Cardiac muscle cell (in vitro differentiated cells and primary cell): ENCODE measurements around the gene NECAB3. TPM values are rescaled to one million over a fixed set of nuclear protein-coding genes. Genes with fewer than 3 reads are reported as not detected.

Experiments
- DNase-seq, 2 donors: peaks; one replicate each; pipeline versions ENCODE4 v3.0.0 to v3.0.0-alpha.2; 2010 to 2017; ENCODE audit warnings: low read depth in 1 of 2, low spot score in 1 of 2
- H3K27ac ChIP-seq: fragments of 200-600 bp; sonication (generic); 2 replicates; pipeline ENCODE4 v1.5.1; 2016
- H3K27me3 ChIP-seq: fragments of 200-600 bp; sonication (generic); 2 replicates; pipeline ENCODE4 v1.6.0; 2016; ENCODE audit warnings: control low read depth
- H3K36me3 ChIP-seq: fragments of 200-600 bp; sonication (generic); 2 replicates; pipeline ENCODE4 v1.5.1; 2016; ENCODE audit warnings: control low read depth
- H3K4me1 ChIP-seq: fragments of 200-600 bp; sonication (generic); 2 replicates; pipeline ENCODE4 v1.8.1; 2017; ENCODE audit warnings: low read depth, mild to moderate bottlenecking, mixed run types
- H3K4me3 ChIP-seq: fragments of 200-600 bp; sonication (generic); 2 replicates; pipeline ENCODE4 v1.5.1; 2016; ENCODE audit warnings: mild to moderate bottlenecking
- H3K9me3 ChIP-seq: fragments of 200-600 bp; sonication (generic); 2 replicates; pipeline ENCODE4 v1.5.1; 2017; ENCODE audit warnings: low read depth, mild to moderate bottlenecking, control low read depth
- CTCF ChIP-seq: IDR thresholded peaks from 2 replicates; pipeline ENCODE4 v1.5.1; 2012; ENCODE audit warnings: low read depth, mild to moderate bottlenecking, low read length
- polyA plus RNA-seq: library from polyadenylated mRNA; unstranded; fragments of >200 nt; fragmentation: Nextera tagmentation; extraction: Ambion mirVana; gene quantifications from 2 replicates; pipeline ENCODE4 v1.2.1, GENCODE V29; 2016
- total RNA-seq: library from RNA; depleted of rRNA; stranded (reverse); fragments of >200 nt; gene quantifications from 2 replicates; pipeline ENCODE4 v1.2.3, GENCODE V29; 2016

The NECAB3 gene
- total and polyA plus RNA-seq, 2 experiments from 2014 or later: 93.1 to 187 TPM

- DNase-seq: no peak
- H3K27ac ChIP-seq: peak overlapping the region; percentile 28
Measured at GRCh38 chr20:33687993-33688937, 14.0 kb upstream of the NECAB3 start.

GRCh38 chr20:33687370-33687915 lies 13.2 kb upstream of the NECAB3 start:
- H3K4me3 ChIP-seq: no peak overlapping the region
- TF ChIP-seq CTCF: no peak
- H3K9me3 ChIP-seq: no peaks in the 10 kb centered on the region
- no peaks in the 10 kb centered on the region for H3K36me3 ChIP-seq
- H3K27me3 ChIP-seq: no peaks in the 10 kb centered on the region
- H3K4me1 ChIP-seq: peaks cover 32% of the 10 kb centered on the region
- DNase-seq: peak in 1 of 2 donors; percentile 83
- no peak overlapping the region for H3K27ac ChIP-seq

More at GRCh38 chr20:33687993-33688937, 14.0 kb upstream of the NECAB3 start:
- Histone ChIP-seq H3K9me3 (no peaks in the 10 kb centered on the region), H3K4me3 (no peak overlapping the region), H3K36me3 (no peaks in the 10 kb centered on the region), H3K4me1 (peaks cover 36% of the 10 kb centered on the region), H3K27me3 (no peaks in the 10 kb centered on the region)
- TF ChIP-seq CTCF: no peak

GRCh38 chr20:33686984-33687366 lies 12.7 kb upstream of the NECAB3 start:
- Histone ChIP-seq H3K27ac (no peak overlapping the region), H3K27me3 (no peaks in the 10 kb centered on the region), H3K36me3 (no peaks in the 10 kb centered on the region), H3K4me3 (no peak overlapping the region), H3K9me3 (no peaks in the 10 kb centered on the region), H3K4me1 (peaks cover 32% of the 10 kb centered on the region)
- no peak for DNase-seq
- TF ChIP-seq CTCF: no peak

GRCh38 chr20:33686100-33686983 lies 12.1 kb upstream of the NECAB3 start, which contains the start of gene E2F1:
TSS of gene E2F1 (minus strand) at chr20:33686385. CDS start at chr20:33686264, 121 bp downstream.
- peaks cover 32% of the 10 kb centered on the region for H3K4me1 ChIP-seq
- peak within 1 kb of the TSS; percentile 39 for H3K4me3 ChIP-seq
- H3K27ac ChIP-seq: no peak within 1 kb of the TSS
- TF ChIP-seq CTCF: peak; percentile 33
- H3K36me3 ChIP-seq: no peaks in the 10 kb centered on the region
- DNase-seq: peak; percentile 95 to 98
- no peaks in the 10 kb centered on the region for H3K9me3 ChIP-seq
- no peaks in the 10 kb centered on the region for H3K27me3 ChIP-seq
